OCI-LY1 (cell line): Measurements from ENCODE around the gene CASP4.
"Not testable (repeated sequence)": the region's sequence is repeated elsewhere in the genome, so short reads cannot be mapped to it uniquely, and the experiment has no call there.

Experiments
- H2AFZ ChIP-seq: fragments of 200-600 bp; sonication (generic), shearing (Covaris generic); 2 replicates; pipeline ENCODE4 v1.6.0; 2014; ENCODE audit warnings: antibody characterized with exemption, mild to moderate bottlenecking, low read length
- H3F3A ChIP-seq: fragments of 200-600 bp; sonication (generic), shearing (Covaris generic); 2 replicates; pipeline ENCODE4 v1.6.0; 2014; ENCODE audit warnings: mild to moderate bottlenecking, antibody characterized with exemption, low read length, moderate library complexity; ENCODE audit not compliant: insufficient read depth
- H3K27ac ChIP-seq: fragments of 200-600 bp; sonication (generic); 2 replicates; pipeline ENCODE4 v1.5.1; 2014; ENCODE audit warnings: low read length, mixed run types, mild to moderate bottlenecking, low read depth; ENCODE audit not compliant: poor library complexity, severe bottlenecking
- H3K27me3 ChIP-seq: fragments of 200-600 bp; sonication (generic); 2 replicates; pipeline ENCODE4 v1.6.0; 2014; ENCODE audit warnings: antibody characterized with exemption, mild to moderate bottlenecking, low read length, moderate library complexity; ENCODE audit not compliant: insufficient read depth
- H3K36me3 ChIP-seq: fragments of 200-600 bp; sonication (generic); 2 replicates; pipeline ENCODE4 v1.6.1; 2014; ENCODE audit warnings: mild to moderate bottlenecking, antibody characterized with exemption, low read length, moderate library complexity, mixed read lengths; ENCODE audit not compliant: insufficient read depth
- H3K4me1 ChIP-seq: fragments of 200-600 bp; sonication (generic); 2 replicates; pipeline ENCODE4 v1.5.1; 2014; ENCODE audit warnings: mild to moderate bottlenecking, low read length, moderate library complexity; ENCODE audit not compliant: insufficient read depth, severe bottlenecking
- H3K4me2 ChIP-seq: fragments of 200-600 bp; sonication (generic), shearing (Covaris generic); 2 replicates; pipeline ENCODE4 v1.6.1; 2014; ENCODE audit warnings: low read length
- H3K4me3 ChIP-seq: fragments of 200-600 bp; sonication (generic); 2 replicates; pipeline ENCODE4 v1.5.1; 2014; ENCODE audit warnings: low read length, low read depth, mild to moderate bottlenecking, mixed read lengths; ENCODE audit not compliant: poor library complexity, severe bottlenecking
- H3K79me2 ChIP-seq: fragments of 200-600 bp; shearing (Covaris generic); 2 replicates; pipeline ENCODE4 v1.6.1; 2016; ENCODE audit warnings: mixed run types, low read length, mixed read lengths; ENCODE audit not compliant: insufficient read depth
- H3K9ac ChIP-seq: fragments of 200-600 bp; sonication (generic), shearing (Covaris generic); 2 replicates; pipeline ENCODE4 v1.6.1; 2014; ENCODE audit warnings: mild to moderate bottlenecking, low read length, mixed read lengths
- H3K9me2 ChIP-seq: fragments of 200-600 bp; sonication (generic), shearing (Covaris generic); 2 replicates; pipeline ENCODE4 v1.6.1; 2014; ENCODE audit warnings: low read depth, mild to moderate bottlenecking, low read length, mixed read lengths
- H3K9me3 ChIP-seq: fragments of 200-600 bp; shearing (Covaris generic); 2 replicates; pipeline ENCODE4 v1.6.1; 2014; ENCODE audit warnings: low read length, mixed read lengths
- H4K20me1 ChIP-seq: fragments of 200-600 bp; sonication (generic), shearing (Covaris generic); 2 replicates; pipeline ENCODE4 v1.6.0; 2016; ENCODE audit warnings: mild to moderate bottlenecking, low read length; ENCODE audit not compliant: insufficient read depth
- EZH2 ChIP-seq: fragments of 200-600 bp; sonication (generic), shearing (Covaris generic); IDR thresholded peaks from 2 replicates; pipeline ENCODE4 v1.8.0; 2017; ENCODE audit warnings: borderline replicate concordance, mixed run types, mild to moderate bottlenecking, antibody characterized with exemption, low read length, moderate library complexity, mixed read lengths
- TF ChIP-seq, protein P1 (sequence below): fragments of 200-600 bp; sonication (generic), shearing (Covaris generic); IDR thresholded peaks from 2 replicates; pipeline ENCODE4 v1.5.1; 2017; ENCODE audit warnings: mild to moderate bottlenecking, antibody characterized with exemption, low read length, moderate library complexity, mixed read lengths

CASP4 gene

DNA sequence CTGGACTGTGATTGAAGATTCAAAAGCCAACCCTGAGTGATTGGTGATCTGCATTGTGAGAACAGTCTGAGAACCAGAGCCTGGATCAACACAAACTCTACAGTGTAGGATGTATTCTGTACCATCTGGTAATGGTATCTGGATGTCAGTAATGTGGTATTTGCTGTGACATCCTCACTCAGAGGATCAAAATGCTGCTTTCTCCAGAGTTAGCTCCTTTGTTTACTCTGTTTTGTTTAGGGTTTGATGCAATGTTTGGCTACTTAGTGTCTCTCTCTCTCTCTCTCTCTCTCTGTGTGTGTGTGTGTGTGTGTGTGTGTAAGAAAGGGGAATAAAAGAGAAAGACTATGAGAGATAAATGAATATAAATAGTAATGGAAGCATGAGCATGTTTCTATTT is 24.3 kb downstream of the CASP4 start:
- TF ChIP-seq, protein P1, sequence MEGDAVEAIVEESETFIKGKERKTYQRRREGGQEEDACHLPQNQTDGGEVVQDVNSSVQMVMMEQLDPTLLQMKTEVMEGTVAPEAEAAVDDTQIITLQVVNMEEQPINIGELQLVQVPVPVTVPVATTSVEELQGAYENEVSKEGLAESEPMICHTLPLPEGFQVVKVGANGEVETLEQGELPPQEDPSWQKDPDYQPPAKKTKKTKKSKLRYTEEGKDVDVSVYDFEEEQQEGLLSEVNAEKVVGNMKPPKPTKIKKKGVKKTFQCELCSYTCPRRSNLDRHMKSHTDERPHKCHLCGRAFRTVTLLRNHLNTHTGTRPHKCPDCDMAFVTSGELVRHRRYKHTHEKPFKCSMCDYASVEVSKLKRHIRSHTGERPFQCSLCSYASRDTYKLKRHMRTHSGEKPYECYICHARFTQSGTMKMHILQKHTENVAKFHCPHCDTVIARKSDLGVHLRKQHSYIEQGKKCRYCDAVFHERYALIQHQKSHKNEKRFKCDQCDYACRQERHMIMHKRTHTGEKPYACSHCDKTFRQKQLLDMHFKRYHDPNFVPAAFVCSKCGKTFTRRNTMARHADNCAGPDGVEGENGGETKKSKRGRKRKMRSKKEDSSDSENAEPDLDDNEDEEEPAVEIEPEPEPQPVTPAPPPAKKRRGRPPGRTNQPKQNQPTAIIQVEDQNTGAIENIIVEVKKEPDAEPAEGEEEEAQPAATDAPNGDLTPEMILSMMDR: no peak
- TF ChIP-seq EZH2: no peak
- no peak overlapping the region for H3K9ac ChIP-seq
- no peaks in the 10 kb centered on the region for H3K9me3 ChIP-seq
- no peaks in the 10 kb centered on the region for H3K9me2 ChIP-seq
- H3K4me2 ChIP-seq: no peak overlapping the region
- no peaks in the 10 kb centered on the region for H3F3A ChIP-seq
- H3K4me1 ChIP-seq: no peaks in the 10 kb centered on the region
- no peaks in the 10 kb centered on the region for H3K36me3 ChIP-seq
- H3K27ac ChIP-seq: no peak overlapping the region
- no peaks in the 10 kb centered on the region for H3K79me2 ChIP-seq
- no peak overlapping the region for H3K4me3 ChIP-seq
- H2AFZ ChIP-seq: no peak overlapping the region
- no peaks in the 10 kb centered on the region for H3K27me3 ChIP-seq
- no peaks in the 10 kb centered on the region for H4K20me1 ChIP-seq

DNA sequence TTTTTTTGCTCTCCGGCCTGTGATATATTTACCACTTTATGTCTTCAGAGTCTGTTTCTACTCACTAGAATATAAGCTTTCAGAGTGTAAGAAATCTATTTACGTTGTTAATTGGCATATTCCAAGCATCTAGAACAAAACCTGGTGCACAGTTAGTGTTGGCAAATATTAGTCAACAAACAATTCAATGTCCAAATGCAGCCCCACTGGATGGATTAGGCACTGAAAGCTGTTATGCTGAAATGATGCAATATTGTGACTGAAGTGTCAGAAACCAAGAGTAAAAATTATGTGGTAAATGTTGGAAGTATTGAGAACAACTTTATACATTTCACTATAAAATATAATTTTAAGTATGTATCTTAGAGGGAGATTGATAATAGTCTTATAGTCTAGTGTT is 24.8 kb downstream of the CASP4 start:
- H3K9me2 ChIP-seq: no peaks in the 10 kb centered on the region
- H3K4me3 ChIP-seq: no peak overlapping the region
- no peaks in the 10 kb centered on the region for H3F3A ChIP-seq
- no peaks in the 10 kb centered on the region for H3K36me3 ChIP-seq
- H3K9ac ChIP-seq: no peak overlapping the region
- H3K4me2 ChIP-seq: no peak overlapping the region
- no peak overlapping the region for H2AFZ ChIP-seq
- H3K27ac ChIP-seq: no peak overlapping the region
- TF ChIP-seq, protein P1: no peak
- TF ChIP-seq EZH2: no peak
- H3K9me3 ChIP-seq: no peaks in the 10 kb centered on the region
- H4K20me1 ChIP-seq: no peaks in the 10 kb centered on the region
- H3K4me1 ChIP-seq: no peaks in the 10 kb centered on the region
- H3K27me3 ChIP-seq: no peaks in the 10 kb centered on the region
- no peaks in the 10 kb centered on the region for H3K79me2 ChIP-seq

DNA sequence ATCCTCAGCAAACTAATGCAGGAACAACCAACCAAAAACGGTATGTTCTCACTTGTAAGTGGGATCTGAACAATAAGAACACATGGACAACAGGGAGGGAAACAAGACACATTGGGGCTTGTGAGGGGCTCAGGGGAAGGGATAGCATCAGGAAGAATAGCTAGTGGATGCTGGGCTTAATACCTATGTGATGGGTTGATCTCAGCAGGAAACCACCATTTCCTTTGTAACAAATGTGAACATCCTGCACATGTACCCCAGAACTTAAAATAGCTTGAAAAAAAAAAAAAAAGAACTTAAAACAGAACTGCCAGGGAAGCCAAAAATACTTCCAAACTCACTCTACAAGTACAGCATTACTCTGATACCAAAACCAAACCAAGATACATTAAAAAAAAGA is 33.8 kb downstream of the CASP4 start:
- Histone ChIP-seq H2AFZ (no peak overlapping the region), H3K27ac (no peak overlapping the region), H3K4me3 (no peak overlapping the region), H3F3A (no peaks in the 10 kb centered on the region), H3K4me1 (no peaks in the 10 kb centered on the region), H3K9ac (no peak overlapping the region), H3K9me2 (no peaks in the 10 kb centered on the region), H4K20me1 (no peaks in the 10 kb centered on the region), H3K79me2 (no peaks in the 10 kb centered on the region), H3K9me3 (no peaks in the 10 kb centered on the region), H3K27me3 (no peaks in the 10 kb centered on the region), H3K36me3 (no peaks in the 10 kb centered on the region), H3K4me2 (no peak overlapping the region)
- TF ChIP-seq, protein P1: no peak
- TF ChIP-seq EZH2: no peak

DNA sequence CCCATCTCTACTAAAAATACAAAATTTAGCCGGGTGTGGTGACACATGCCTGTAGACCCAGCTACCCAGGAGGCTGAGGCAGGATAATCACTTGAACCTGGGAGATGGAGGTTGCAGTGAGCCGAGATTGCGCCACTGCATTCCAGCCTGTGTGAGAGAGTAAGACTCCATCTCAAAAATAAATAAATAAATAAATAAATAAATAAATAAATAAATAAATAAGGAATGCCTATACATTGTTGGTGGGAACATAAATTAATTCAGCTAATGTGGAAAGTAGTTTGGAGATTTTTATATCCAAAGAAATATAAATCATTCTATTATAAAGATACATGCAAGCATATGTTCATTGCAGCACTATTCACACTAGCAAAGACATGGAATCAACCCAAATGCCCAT is 34.3 kb downstream of the CASP4 start:
- H2AFZ ChIP-seq, H3K79me2 ChIP-seq, H3K4me2 ChIP-seq, H3K9me2 ChIP-seq, H3K4me1 ChIP-seq, H3K4me3 ChIP-seq, H3K27me3 ChIP-seq, H4K20me1 ChIP-seq, H3K9me3 ChIP-seq, H3F3A ChIP-seq, H3K27ac ChIP-seq, H3K36me3 ChIP-seq, H3K9ac ChIP-seq: not testable (repeated sequence)
